Measurements from ENCODE around the gene PTPN2.
"Not testable (repeated sequence)": the region's sequence is repeated elsewhere in the genome, so short reads cannot be mapped to it uniquely, and the experiment has no call there.

The PTPN2 gene

DNA sequence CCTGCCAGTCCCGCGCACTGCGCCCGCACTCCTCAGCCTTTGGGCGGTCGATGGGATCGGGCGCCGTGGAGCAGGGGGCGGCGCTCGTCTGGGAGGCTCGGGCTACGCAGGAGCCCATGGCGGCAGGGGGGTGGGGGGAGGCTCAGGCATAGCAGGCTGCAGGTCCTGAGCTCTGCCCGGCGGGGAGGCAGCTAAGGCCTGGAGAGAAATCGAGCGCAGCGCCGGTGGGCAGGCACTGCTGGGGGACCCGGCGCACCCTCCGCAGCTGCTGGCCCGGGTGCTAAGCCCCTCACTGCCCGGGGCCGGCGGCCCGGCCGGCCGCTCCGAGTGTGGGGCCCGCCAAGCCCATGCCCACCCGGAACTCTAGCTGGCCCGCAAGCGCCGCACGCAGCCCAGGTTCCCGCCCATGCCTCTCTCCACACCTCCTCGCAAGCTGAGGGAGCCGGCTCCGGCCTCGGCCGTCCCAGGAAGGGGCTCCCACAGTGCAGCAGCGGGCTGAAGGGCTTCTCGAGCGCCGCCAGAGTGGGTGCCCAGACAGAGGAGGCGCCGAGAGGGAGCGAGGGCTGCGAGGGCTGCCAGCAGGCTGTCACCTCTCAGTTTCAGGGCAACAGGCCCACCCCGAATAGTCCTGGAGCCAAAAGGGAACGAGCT, 107.1 kb downstream of the PTPN2 start:
- no peak for DNase-seq (ENCODE audit: low read depth in 1 of 2, low spot score in 1 of 2)

DNA sequence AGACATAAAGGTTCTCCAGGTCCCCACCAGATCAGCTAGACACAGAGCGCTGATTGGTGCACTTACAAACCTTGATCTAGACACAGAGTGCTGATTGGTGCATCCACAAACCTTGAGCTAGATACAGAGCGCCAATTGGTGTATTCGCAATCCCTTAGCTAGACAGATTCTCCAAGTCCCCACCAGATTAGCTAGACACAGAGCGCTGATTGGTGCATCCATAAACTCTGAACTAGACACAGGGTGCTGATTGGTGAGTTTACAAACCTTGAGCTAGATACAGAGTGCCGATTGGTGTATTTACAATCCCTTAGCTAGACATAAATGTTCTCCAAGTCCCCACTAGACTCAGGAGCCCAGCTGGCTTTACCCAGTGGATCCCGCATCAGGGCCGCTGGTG, 107.6 kb downstream of the PTPN2 start:
- DNase-seq (ENCODE audit: low read depth in 1 of 2, low spot score in 1 of 2) = not testable (repeated sequence)

DNA sequence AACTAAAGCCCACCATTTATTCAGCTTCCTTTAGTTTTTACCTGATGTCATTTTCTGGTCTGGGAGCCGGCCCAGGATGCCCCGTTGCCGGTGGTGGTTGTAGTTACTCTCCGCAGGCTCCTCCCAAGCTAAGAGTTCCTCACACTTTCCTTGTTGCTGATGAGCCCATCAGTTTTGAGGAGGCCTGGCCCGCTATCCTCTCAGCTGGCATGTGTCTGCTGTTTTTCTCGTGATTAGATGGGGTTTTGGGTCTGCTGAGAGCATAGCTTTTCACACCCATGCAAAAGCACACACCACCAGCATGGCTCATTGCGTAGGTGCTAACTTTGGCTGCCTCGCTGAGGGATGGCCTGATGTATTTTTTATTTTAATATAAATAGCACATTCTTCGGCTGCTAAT, 109.1 kb downstream of the PTPN2 start:
- no peak for DNase-seq (ENCODE audit: low read depth in 1 of 2, low spot score in 1 of 2)

DNA sequence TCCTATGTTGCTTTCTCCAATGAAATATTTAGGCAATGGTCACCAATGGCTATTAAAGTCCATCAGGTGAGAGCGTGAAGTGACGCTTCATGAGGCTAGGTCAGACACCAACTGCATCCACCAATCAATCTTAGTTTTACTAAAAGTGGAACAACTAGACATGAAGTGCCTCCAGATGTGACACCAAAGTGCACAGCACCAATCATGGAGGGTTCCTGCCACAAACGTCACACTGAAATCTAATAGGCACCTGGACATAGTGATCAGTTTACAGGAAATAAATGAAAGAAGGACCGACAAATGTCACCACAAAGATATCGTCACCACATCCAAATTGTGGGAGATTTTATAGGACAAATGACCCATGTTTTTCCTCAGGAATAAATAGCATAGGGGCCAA, 110.7 kb downstream of the PTPN2 start:
- DNase-seq (ENCODE audit: low read depth in 1 of 2, low spot score in 1 of 2) = no peak

DNA sequence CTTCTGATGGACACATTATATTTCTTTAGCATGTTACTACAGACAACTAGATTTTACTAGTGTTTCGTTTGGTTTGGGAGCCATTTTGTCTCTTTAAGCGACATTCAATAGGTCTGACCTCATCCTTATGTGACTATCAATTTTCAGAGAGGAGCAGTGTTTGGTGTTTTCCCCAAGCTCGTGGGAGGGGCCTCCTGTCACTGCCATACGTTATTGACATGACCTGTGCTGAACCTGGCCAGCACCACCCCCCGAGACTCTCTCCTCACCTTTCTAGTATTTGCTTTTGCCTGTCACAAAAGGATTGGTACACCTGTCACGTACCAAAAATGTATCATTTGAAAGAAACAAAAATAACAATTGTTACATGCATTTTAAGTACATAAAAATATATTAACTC, 111.9 kb downstream of the PTPN2 start:
- DNase-seq (ENCODE audit: low read depth in 1 of 2, low spot score in 1 of 2) = no peak

DNA sequence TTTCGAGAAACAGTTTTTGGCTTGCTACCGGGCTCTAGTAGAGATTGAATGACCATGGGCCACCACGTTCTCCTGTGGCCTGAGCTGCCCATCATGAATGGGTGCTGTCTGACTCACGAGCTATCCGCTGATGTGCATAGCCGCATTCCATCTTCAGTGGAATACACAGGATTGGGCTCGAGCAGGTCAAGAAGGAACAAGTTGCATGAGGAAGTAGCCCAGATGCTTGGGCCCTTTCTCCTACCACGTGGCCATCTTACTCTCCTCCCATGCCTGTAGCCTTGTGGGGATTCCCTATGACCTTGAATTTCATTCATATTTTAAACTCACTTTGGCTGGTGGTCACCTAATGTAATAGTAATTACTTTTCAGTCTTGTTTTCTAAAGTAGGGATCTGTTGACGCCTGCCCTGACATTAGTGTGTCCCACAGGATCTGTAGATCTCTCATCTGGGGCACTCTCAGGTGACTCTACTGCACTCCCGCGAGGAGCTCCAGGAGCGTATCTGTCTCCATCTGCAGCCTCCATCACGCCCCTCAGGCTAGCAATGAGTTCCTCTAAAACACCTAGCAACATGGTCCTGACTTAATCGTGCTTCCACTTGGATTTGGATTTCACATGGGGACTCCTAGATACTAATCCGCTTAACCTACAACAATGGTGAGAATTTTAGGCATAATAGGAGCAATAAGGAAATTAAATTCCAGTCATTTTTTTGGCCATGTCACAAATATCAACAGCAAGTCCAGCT, 113.4 kb downstream of the PTPN2 start:
- DNase-seq (ENCODE audit: low read depth in 1 of 2, low spot score in 1 of 2) = no peak

DNA sequence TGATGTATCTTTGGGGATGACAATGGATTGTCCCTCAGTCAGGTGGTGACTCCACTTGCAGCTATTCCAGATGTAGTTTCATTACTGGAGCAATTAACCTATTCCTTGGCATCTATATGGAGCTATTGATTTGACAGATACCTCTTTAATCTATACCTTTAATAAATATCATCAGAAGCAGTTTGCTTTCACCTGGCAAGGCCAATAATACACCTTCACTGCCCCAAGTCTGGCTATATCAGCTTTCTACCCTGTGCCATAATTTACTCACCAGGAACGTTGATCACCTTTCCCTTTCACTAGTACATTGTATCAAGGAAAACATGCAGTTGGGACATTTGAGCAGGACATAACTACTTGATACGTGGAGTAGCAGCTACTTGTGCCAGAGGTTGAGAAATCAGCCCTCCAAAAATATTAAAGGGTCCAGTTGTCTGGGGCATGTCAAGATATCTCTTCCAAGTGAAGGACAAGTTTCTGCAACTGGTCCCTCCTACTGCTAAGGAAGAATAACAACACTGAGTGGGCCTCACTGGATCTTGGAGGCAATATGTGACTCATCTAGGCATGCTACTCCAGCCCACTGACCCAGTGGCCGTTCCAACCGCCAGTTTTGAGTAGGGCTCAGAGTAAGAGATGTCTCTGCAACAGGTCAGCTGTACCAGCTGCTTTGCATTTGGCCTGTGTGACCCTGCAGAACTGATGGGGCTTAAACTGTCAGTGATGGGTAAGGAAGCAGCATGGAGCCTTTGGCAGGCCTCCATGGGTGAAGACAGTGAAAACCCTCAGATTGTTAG, 114.2 kb downstream of the PTPN2 start:
- no peak for DNase-seq (ENCODE audit: low read depth in 1 of 2, low spot score in 1 of 2)

DNA sequence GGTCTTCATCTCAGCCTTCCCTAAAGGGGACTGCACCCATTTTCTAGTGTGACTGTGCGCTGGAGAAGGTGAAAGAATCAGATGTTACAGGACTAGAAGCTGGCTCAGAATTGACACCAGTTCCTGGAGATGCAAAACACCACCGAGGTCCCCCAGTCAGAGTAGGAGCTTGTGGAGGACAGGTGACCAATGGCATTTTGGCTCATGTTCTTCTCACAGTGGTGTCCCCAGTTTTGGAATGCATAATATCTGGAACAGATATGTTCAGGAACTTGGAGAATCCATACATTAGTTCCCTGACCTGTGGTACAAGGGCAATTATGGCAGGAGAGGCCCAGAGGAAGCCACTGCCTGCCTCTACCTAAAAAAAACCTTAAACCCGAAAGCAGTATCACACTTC, 114.9 kb downstream of the PTPN2 start:
- DNase-seq (ENCODE audit: low read depth in 1 of 2, low spot score in 1 of 2) = no peak

DNA sequence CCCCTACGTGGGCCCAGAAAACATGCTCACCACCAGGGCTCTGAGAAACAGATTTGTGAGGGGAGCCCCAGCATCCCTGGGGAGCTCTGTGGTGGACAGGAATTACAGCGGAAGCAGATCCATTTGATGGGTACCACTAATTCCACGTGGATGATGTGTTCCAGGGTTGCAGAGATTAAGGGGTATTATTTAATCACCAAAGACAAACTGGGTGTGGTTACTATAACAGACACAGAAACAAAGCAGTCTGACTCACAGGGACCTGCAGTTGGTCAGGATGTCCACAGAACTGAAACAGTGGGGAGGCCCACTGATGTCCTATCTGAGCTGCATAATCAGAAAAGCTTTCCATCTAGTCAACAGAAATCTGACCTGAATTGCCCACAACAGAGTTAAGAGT, 115.4 kb downstream of the PTPN2 start:
- DNase-seq (ENCODE audit: low read depth in 1 of 2, low spot score in 1 of 2) = no peak

DNA sequence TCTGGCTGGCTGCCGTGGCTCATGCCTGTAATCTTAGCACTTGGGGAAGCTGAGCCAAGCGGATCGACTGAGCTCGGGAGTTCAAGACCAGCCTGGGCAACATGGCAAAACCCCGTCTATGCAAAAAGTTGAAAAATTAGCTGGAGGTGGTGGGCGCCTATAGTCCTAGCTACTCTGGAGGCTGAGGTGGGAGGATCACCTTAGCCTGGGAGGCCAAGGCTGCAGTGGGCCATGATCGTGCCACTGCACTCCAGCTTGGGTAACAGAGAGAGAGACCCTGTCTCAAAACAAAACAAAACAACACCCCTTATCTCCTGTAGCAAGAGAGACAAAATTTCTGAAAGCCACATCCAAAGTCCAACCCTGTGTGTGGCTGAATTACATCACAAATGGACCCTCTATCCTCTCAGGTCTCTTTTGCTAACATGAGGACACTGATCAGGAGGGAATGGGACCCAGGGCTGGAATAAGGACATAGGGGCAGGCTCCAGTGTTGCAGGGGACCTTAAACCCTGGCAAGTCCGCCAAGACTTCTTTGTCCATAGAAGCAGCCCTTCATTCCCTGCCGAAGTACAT, 116.4 kb downstream of the PTPN2 start:
- DNase-seq (ENCODE audit: low read depth in 1 of 2, low spot score in 1 of 2) = no peak

DNA sequence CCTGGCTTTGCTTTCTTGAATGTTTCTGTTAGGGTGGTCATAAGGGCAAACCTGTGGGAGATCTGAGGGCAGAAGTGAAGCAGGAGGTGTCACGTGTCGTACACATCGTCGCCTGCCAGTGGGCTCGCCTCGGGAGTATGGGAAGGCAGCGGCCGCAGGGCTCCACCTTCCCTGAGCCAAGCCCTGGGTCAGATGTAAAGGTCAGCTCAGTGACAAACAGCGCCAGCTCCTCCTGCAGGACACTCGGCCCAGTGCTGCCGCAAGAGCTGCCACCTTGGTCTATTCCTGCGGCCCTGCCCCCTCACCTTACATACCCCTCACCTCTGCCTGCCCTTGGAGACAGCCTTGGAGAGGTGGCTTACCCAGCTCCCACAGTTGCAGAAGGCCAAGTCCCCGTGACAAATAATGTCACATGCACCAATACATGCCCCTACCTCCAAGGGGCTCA, 117.0 kb downstream of the PTPN2 start:
- DNase-seq (ENCODE audit: low read depth in 1 of 2, low spot score in 1 of 2) = no peak

DNA sequence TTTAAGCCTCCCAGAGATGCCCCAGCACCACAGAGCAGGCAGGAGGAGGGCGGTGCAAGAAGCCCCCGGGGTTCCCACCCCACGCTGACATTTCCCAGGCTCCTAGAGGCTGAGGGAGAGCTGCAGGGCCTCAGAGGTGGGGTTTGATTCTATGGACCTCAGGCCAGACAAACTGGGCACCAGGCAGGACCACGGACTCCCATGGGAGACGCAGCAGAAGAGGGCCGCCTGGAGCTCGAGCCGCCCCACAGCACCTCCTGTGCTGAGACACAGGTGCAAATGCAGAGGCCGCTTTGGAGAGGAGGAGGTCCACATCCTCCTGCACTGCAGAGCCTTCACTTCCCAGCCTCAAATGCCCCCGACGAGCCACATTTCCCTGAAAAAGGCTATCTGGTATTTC, 118.5 kb downstream of the PTPN2 start:
- no peak for DNase-seq (ENCODE audit: low read depth in 1 of 2, low spot score in 1 of 2)

DNA sequence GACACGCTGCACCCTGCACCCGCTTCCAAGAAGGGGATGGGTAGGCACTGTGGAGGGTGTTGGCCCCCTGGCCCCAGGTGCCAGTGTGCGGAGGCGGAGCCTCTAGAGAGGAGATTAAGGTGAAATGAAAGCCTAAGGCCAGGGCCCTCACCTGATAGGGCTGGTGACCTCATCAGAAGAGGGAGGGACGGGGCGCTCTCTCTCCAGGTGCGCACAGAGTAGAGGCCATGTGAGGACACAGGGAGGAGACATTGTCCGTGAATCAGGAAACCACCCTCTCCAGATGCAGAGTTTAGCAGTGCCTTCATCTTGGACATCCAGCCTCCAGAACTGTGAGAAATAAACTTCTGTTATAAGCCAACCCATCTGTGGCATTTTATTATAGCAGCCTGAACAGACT, 118.9 kb downstream of the PTPN2 start:
- DNase-seq (ENCODE audit: low read depth in 1 of 2, low spot score in 1 of 2) = no peak

DNA sequence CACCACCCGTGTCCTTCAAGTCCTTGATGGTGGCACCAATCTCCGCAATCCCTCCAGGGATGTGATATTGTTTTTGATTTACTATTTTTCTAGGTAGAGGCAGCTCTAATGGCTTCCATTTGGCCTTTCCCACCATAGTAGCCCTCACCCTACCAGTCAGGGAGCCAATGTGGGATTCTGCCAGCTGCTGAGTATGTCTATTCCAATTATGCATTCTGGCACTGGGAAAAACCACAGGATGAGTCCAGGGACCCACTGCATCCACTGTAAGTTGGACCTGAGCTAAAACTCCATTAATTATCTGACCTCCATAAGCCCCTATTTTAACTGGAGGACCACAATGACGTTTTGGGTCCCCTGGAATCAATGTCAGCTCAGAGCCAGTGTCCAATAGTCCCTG, 125.5 kb downstream of the PTPN2 start:
- not testable (repeated sequence) for DNase-seq (ENCODE audit: low read depth in 1 of 2, low spot score in 1 of 2)

DNA sequence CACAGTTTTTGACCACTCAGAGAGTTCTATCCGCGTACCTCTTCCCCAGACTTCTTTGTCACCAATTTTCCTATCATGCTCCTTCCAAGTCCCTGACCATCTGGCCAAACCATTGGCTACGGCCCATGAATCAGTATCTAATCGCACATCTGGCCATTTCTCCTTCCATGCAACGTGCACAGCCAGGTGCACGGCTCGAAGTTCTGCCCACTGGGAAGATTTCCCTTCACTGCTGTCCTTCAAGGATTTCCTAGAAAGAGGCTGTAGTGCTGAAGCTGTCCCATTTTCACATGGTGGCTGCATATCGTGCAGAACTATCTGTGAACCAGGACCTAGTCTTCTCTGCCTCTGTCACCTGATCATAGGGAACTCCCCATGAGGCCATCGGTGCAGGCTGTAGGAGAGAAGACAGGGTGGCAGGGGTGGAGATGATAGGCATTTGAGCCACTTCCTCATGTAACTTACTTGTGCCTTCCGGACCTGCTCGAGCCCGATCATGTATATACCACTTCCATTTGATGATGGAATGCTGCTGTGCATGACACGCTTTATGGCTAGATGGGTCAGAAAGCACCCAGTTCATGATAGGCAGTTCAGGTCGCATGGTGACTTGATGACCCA, 127.3 kb downstream of the PTPN2 start:
- DNase-seq (ENCODE audit: low read depth in 1 of 2, low spot score in 1 of 2) = not testable (repeated sequence)

DNA sequence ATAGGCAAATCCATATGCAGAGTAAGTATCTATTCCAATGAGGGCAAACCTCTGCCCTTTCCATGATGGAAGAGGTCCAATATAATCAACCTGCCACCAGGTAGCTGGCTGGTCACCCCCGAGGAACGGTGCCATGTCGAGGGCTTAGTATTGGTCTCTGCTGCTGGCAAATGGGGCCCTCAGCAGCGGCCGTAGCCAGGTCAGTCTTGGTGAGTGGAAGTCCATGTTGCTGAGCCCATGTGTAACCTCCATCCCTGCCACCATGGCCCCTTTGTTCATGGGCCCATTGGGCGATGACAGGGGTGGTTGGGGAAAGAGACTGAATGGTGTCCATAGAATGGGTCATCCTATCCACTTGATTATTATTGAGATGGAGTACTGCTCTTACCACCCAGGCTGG, 128.4 kb downstream of the PTPN2 start:
- DNase-seq (ENCODE audit: low read depth in 1 of 2, low spot score in 1 of 2) = not testable (repeated sequence)

DNA sequence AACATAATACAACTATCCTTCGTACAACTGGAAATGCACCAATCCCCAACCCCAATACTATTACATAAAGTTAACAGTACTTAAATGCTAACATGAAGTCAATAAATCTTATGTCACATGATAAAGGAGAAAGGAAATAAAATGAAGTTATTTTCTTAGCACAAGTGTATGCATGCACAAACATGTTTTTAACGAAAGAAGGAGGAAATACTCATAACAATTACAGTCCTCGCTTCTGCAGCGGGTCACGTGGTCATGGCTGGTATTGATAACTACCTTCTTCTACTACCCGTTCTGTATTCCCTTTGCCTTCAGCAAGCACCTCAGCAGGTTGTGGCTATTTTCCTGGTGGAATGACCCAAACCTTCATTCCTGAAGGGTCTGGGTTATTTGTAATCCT, 129.5 kb downstream of the PTPN2 start:
- DNase-seq (ENCODE audit: low read depth in 1 of 2, low spot score in 1 of 2) = no peak

DNA sequence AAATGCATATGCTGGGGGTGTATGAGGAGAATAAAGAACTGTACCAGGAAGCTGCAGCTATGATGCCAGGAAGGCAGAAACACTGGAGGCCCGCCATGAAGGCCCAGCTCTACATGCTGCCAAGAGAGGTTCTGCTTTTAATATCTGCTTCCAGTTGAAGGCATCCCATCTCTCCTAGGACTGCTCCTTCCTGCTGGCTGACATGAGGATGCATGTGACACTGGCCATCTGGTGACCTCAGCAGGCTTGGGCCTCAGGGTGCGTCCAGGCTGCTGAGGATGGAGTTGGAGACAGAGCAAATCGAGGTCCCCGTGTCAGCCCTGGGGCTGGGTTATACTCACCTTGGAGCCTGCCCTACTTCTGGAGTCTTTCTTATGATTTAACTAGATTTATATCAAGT, 132.1 kb downstream of the PTPN2 start:
- no peak for DNase-seq (ENCODE audit: low read depth in 1 of 2, low spot score in 1 of 2)

DNA sequence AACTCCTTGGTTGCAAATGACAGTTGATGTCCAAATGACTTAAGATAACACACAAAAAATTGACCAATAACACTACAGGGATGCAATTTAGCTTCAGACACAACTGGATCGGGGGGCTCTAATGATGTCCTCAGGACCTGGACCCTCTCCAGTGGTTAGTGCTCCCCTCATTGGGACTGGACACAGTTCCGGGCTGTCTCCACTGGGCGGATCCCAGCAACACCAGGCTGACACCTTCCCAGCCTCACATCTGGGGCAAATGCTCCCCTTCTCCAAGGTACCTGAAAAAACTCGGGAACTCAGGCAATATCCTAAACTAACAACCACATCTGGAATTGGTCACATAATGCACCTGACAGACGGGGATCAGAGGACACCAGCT, 132.5 kb downstream of the PTPN2 start:
- no peak for DNase-seq (ENCODE audit: low read depth in 1 of 2, low spot score in 1 of 2)

DNA sequence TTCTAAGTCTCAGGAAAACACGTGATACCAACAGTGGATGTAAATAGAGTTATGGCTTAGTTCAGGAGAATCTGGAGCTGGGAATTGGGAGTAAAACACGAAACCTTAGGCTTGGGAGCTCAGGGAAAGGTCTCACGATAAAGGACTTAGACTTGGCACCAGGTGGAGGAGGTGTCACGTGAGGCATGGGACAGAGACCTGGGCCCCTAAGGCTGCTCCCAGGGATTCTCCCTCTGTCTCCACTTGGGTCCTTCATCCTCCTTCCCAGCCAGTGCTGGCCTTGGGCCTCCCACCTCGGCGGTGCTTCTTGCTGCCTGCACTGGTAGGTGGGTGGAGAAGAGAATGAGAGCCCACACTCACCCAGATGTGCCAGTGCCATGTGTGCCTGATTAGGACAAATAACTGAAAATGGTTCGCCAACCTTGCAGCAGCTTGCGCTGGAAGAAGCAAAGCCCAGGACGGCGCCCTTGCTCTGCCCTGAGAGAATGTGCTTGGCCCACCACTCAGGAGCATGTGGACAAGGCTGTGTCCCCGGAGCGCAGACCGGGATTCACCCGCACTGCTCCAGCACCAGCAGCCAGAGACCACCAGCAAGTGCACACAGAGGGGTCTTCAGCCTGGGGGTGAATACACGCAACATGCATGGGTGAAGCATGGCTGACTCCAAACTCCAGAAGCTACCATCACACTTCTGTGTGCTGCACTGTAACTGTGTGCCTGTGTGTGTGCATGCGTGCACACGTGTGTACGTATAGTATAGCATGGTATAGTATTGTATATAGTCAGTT, 133.1 kb downstream of the PTPN2 start:
- DNase-seq (ENCODE audit: low read depth in 1 of 2, low spot score in 1 of 2) = no peak
